Sigmoid colon (tissue), 4 donors: ENCODE results near the gene LPAR1.

Source experiments
- CTCF ChIP-seq, 4 experiments: fragments of 450-650 bp in 3 of 4; fragments of 200-600 bp in 1 of 4; IDR thresholded peaks; one replicate each; pipeline ENCODE4 v1.5.1; 2016 to 2019; ENCODE audit warnings: antibody characterized with exemption in 4 of 4, mild to moderate bottlenecking in 3 of 4, moderate library complexity in 2 of 4
- POLR2AphosphoS5 ChIP-seq, 4 donors: sonication (generic); formaldehyde crosslinking; IDR thresholded peaks; one replicate each; pipeline ENCODE4 v1.6.1; 2017; ENCODE audit warnings: antibody characterized with exemption in 4 of 4

GRCh38 chr9:110995420-110996340, 42.6 kb downstream of the LPAR1 start:
- TF ChIP-seq POLR2AphosphoS5 (IDR thresholded peaks at IDR 0.05) = no peak
- no peak for TF ChIP-seq CTCF (IDR thresholded peaks at IDR 0.05)
